HCT116 (cell line): ENCODE results near the gene MTM1. TPM values are rescaled to one million over a fixed set of nuclear protein-coding genes. Genes with fewer than 3 reads are reported as not detected.

Source experiments
- ATAC-seq: fragments of 200-7000 bp; cut with Tn5 transposase; 2 replicates; pipeline ENCODE4 v1.9.1; 2020; ENCODE audit warnings: mild to moderate bottlenecking, moderate library complexity
- BruUV-seq: library from RNA; stranded (reverse); fragments of 400-500 nt; replicated peaks from 2 replicates; lab custom pipeline; 2021; lab: Mats Ljungman, UMichigan
- CTCF ChIA-PET: fragments of 300-600 bp; sonication (Branson Sonifier 250); formaldehyde crosslinking; loops from one replicate; lab custom pipeline; 2021; ENCODE audit warnings: antibody characterized with exemption; lab: Charles Lee
- POLR2A ChIA-PET: fragments of 300-600, 350-600 bp; sonication (Branson Sonifier 250); formaldehyde crosslinking; loops from one replicate; lab custom pipeline; 2021; ENCODE audit warnings: antibody characterized with exemption; lab: Charles Lee
- RAD21 ChIA-PET, 2 experiments: fragments of 300-600 bp; sonication (Branson Sonifier 250); formaldehyde crosslinking; loops; one replicate each; lab custom pipeline; 2023; ENCODE audit warnings: low total read pairs in 2 of 2; ENCODE audit not compliant: uncharacterized antibody in 2 of 2, unreplicated experiment in 2 of 2, low non-redundant PET in 1 of 2; lab: Charles Lee
- DNase-seq: peaks from one replicate; pipeline ENCODE4 v3.0.0-alpha.2; 2010; ENCODE audit warnings: low read depth, low spot score
- H2AFZ ChIP-seq: fragments of 200-600 bp; shearing (Covaris generic), sonication (generic); 2 replicates; pipeline ENCODE4 v1.6.1; 2017; ENCODE audit warnings: low read depth, mixed run types, mixed read lengths, antibody characterized with exemption, low read length; ENCODE audit not compliant: poor library complexity, severe bottlenecking
- H3K27ac ChIP-seq: 2 replicates; pipeline ENCODE4 v1.5.1; 2012; ENCODE audit warnings: low read depth, low read length
- H3K27me3 ChIP-seq: fragments of 200-600 bp; sonication (generic); 2 replicates; pipeline ENCODE4 v1.6.1; 2016; ENCODE audit warnings: mixed run types, low read length, mixed read lengths; ENCODE audit not compliant: insufficient read depth
- H3K36me3 ChIP-seq, 2 experiments: fragments of 200-500 bp in 1 of 2; fragments of 200-600 bp in 1 of 2; sonication (Bioruptor generic) in 1 of 2; sonication (generic) in 1 of 2; 2 replicates each; pipeline versions ENCODE4 v1.5.1 to v1.6.1; 2014 to 2016; ENCODE audit warnings: low read length in 2 of 2, inconsistent platforms in 1 of 2, mixed read lengths in 1 of 2, mixed run types in 1 of 2; ENCODE audit not compliant: insufficient read depth in 2 of 2, control insufficient read depth in 1 of 2
- H3K4me1 ChIP-seq, 2 experiments: fragments of 200-600 bp in 1 of 2; sonication (generic) in 1 of 2; 2 replicates each; pipeline versions ENCODE4 v1.5.1 to v1.6.1; 2012 to 2017; ENCODE audit warnings: low read length in 2 of 2, inconsistent platforms in 1 of 2, mild to moderate bottlenecking in 1 of 2, mixed read lengths in 1 of 2, mixed run types in 1 of 2, moderate library complexity in 1 of 2; ENCODE audit not compliant: insufficient read depth in 2 of 2, control insufficient read depth in 1 of 2
- H3K4me2 ChIP-seq: fragments of 200-600 bp; sonication (generic); 2 replicates; pipeline ENCODE4 v1.6.1; 2017; ENCODE audit warnings: mixed run types, low read length, mixed read lengths
- H3K4me3 ChIP-seq, 2 experiments: fragments of 200-600 bp in 1 of 2; sonication (generic) in 1 of 2; replicated peaks in 1 of 2; 2 replicates each; pipeline ENCODE4 v1.5.1; 2011 to 2016; ENCODE audit warnings: low read length in 2 of 2, control low read depth in 1 of 2, low read depth in 1 of 2, mild to moderate bottlenecking in 1 of 2, mixed read lengths in 1 of 2, mixed run types in 1 of 2
- H3K79me2 ChIP-seq: fragments of 200-600 bp; sonication (generic); 2 replicates; pipeline ENCODE4 v1.6.1; 2017; ENCODE audit warnings: mild to moderate bottlenecking, mixed run types, low read length, moderate library complexity, mixed read lengths; ENCODE audit not compliant: insufficient read depth
- H3K9ac ChIP-seq: fragments of 200-600 bp; sonication (generic); 2 replicates; pipeline ENCODE4 v1.6.1; 2016; ENCODE audit warnings: low read length, mixed read lengths
- H3K9me2 ChIP-seq: fragments of 200-600 bp; sonication (generic), shearing (Covaris generic); 2 replicates; pipeline ENCODE4 v1.6.1; 2017; ENCODE audit warnings: mixed run types, mild to moderate bottlenecking, moderate library complexity; ENCODE audit not compliant: insufficient read depth
- H3K9me3 ChIP-seq, 2 experiments: fragments of 200-500 bp in 1 of 2; fragments of 200-600 bp in 1 of 2; sonication (Bioruptor generic) in 1 of 2; sonication (generic) in 1 of 2; 2 replicates each; pipeline ENCODE4 v1.6.1; 2014 to 2017; ENCODE audit warnings: low read length in 2 of 2, mixed read lengths in 2 of 2, inconsistent platforms in 1 of 2, low read depth in 1 of 2, mild to moderate bottlenecking in 1 of 2, mixed run types in 1 of 2, moderate library complexity in 1 of 2; ENCODE audit not compliant: control insufficient read depth in 1 of 2, insufficient read depth in 1 of 2
- H4K20me1 ChIP-seq: fragments of 200-600 bp; sonication (generic), shearing (Covaris generic); 2 replicates; pipeline ENCODE4 v1.6.1; 2017; ENCODE audit warnings: mixed run types, mild to moderate bottlenecking, moderate library complexity; ENCODE audit not compliant: insufficient read depth
- ATF3 ChIP-seq: IDR thresholded peaks from 2 replicates; pipeline ENCODE4 v1.6.1; 2012
- CTCF ChIP-seq, 3 experiments: fragments of 200-600 bp in 1 of 3; sonication (generic) in 1 of 3; IDR thresholded peaks in 2 of 3; conservative IDR thresholded peaks in 1 of 3; 2 replicates each; pipeline ENCODE4 v1.5.1; 2012 to 2017; ENCODE audit warnings: low read depth in 2 of 3, low read length in 2 of 3, antibody characterized with exemption in 1 of 3, borderline replicate concordance in 1 of 3, control low read depth in 1 of 3, mild to moderate bottlenecking in 1 of 3, mixed read lengths in 1 of 3, mixed run types in 1 of 3, moderate library complexity in 1 of 3; ENCODE audit not compliant: insufficient read depth in 1 of 3
- EGR1 ChIP-seq: IDR thresholded peaks from 2 replicates; pipeline ENCODE4 v1.6.1; 2012; ENCODE audit warnings: low read depth
- EZH2 ChIP-seq: fragments of 200-600 bp; sonication (generic); IDR thresholded peaks from 2 replicates; pipeline ENCODE4 v1.6.1; 2017; ENCODE audit warnings: antibody characterized with exemption, mixed run types
- JUND ChIP-seq: IDR thresholded peaks from 2 replicates; pipeline ENCODE4 v1.6.1; 2012
- MAX ChIP-seq: IDR thresholded peaks from 2 replicates; pipeline ENCODE4 v1.6.1; 2012
- POLR2A ChIP-seq: IDR thresholded peaks from 2 replicates; pipeline ENCODE4 v1.7.0; 2011; ENCODE audit warnings: borderline replicate concordance; ENCODE audit not compliant: insufficient read depth, insufficient read length; ENCODE audit errors: extremely low read depth
- SIN3A ChIP-seq: IDR thresholded peaks from 2 replicates; pipeline ENCODE4 v1.6.1; 2012; ENCODE audit warnings: low read depth
- SP1 ChIP-seq: IDR thresholded peaks from 2 replicates; pipeline ENCODE4 v1.6.1; 2012; ENCODE audit warnings: low read depth
- TCF7L2 ChIP-seq: IDR thresholded peaks from 2 replicates; pipeline ENCODE4 v1.7.0; 2011; ENCODE audit warnings: borderline replicate concordance, inconsistent platforms; ENCODE audit not compliant: insufficient read depth, insufficient read length; ENCODE audit errors: extremely low read depth
- ZFX ChIP-seq: fragments of 450-650 bp; IDR thresholded peaks from 2 replicates; pipeline ENCODE4 v1.6.1; 2017
- ZNF274 ChIP-seq: fragments of 200-500 bp; sonication (Bioruptor generic); IDR thresholded peaks from 2 replicates; pipeline ENCODE4 v1.6.1; 2014; ENCODE audit warnings: mild to moderate bottlenecking, low read depth, low read length, inconsistent platforms
- intact Hi-C: fragments of 100-400 bp; cut with micrococcal nuclease; formaldehyde crosslinking; loops from 2 replicates; pipeline ENCODE4 v1.10.0; 2022
- total RNA-seq: library from RNA; stranded (reverse); gene quantifications from one replicate; pipeline ENCODE4 v1.2.1, GENCODE V29; 2021; ENCODE audit not compliant: unreplicated experiment

The MTM1 gene
- total RNA-seq, 1 experiment from 2014 or later: 6.5 TPM

DNA sequence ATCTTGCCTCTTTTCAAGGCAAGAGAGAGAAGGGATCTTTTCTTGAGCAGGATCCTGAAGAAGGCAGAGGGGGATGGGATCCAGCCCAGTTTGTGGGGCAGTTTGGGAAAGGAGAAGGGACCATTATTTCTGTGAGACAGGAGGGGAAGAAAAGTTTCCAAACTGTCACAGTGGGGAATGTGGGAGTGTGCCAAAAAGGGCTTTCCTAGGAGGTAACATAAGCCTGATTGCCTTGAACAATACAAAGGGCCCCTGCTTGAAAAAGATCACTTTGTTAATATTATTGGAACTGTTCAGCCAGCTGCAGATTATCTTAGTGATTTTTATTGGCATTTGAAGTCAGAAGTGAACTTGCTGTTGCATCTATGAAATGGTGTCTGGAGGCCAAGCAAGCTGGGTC lies 55.2 kb downstream of the MTM1 start:
- Histone ChIP-seq H3K4me2 (no peak overlapping the region), H3K4me1 (no peaks in the 10 kb centered on the region)
- intact Hi-C loops: no loop called here
- TF ChIP-seq TCF7L2 (no peak), MAX (no peak), JUND (no peak), CTCF (IDR thresholded peaks at IDR 0.05 in 2 of 3, conservative IDR thresholded peaks at IDR 0.05 in 1 of 3; ENCODE audit: borderline replicate concordance in 1 of 3, insufficient read depth in 1 of 3, low read depth in 2 of 3, low read length in 2 of 3) (no peak), EGR1 (no peak), ZFX (no peak), POLR2A (no peak), ZNF274 (no peak), SIN3A (no peak), ATF3 (no peak), SP1 (no peak), EZH2 (no peak)
- TF ChIP-seq, all 23 proteins: peak for 0
- POLR2A ChIA-PET: no interaction called here
- no peak overlapping the region for H2AFZ ChIP-seq
- H3K36me3 ChIP-seq: no peaks in the 10 kb centered on the region
- H3K9ac ChIP-seq: no peak overlapping the region
- ATAC-seq (no peak), DNase-seq (no peak)
- BruUV-seq: no TSS peak
- H4K20me1 ChIP-seq: no peaks in the 10 kb centered on the region
- H3K4me3 ChIP-seq: no peak overlapping the region
- no peaks in the 10 kb centered on the region for H3K27me3 ChIP-seq
- no peaks in the 10 kb centered on the region for H3K9me3 ChIP-seq
- RAD21 ChIA-PET: no interaction called here
- H3K27ac ChIP-seq: no peak overlapping the region
- no peaks in the 10 kb centered on the region for H3K79me2 ChIP-seq
- CTCF ChIA-PET: no interaction called here
- H3K9me2 ChIP-seq: no peaks in the 10 kb centered on the region
